ENCODE data around the gene CUBN.

GRCh38 chr10:17077346-17077781 lies 52.2 kb downstream of the CUBN start:
- no peak for TF ChIP-seq POLR2A (IDR thresholded peaks at IDR 0.05; ENCODE audit: low read depth, low read length)
- no peak for TF ChIP-seq SMC3 (IDR thresholded peaks at IDR 0.05; ENCODE audit: borderline replicate concordance, low read length)
- TF ChIP-seq TBL1XR1 (IDR thresholded peaks at IDR 0.05; ENCODE audit: low read depth, low read length): no peak
- no peak for TF ChIP-seq POLR2AphosphoS5 (IDR thresholded peaks at IDR 0.05; ENCODE audit: low read length)
- no peak for TF ChIP-seq FOXK2 (IDR thresholded peaks at IDR 0.05)
- no peak for TF ChIP-seq NFYA (IDR thresholded peaks at IDR 0.05; ENCODE audit: borderline replicate concordance, low read depth, low read length)
- TF ChIP-seq IRF5 (IDR thresholded peaks at IDR 0.05; ENCODE audit: borderline replicate concordance): no peak
- no peak for TF ChIP-seq CTCF (IDR thresholded peaks at IDR 0.05 in 2 of 3, conservative IDR thresholded peaks at IDR 0.05 in 1 of 3; ENCODE audit: control insufficient read depth in 2 of 3, extremely low read depth in 1 of 3, insufficient read depth in 1 of 3, low read depth in 3 of 3, low read length in 3 of 3)
- TF ChIP-seq POLR2AphosphoS2 (IDR thresholded peaks at IDR 0.05; ENCODE audit: low read depth, low read length): no peak
- no peak for TF ChIP-seq ZBTB11 (CRISPR knock-in tag; IDR thresholded peaks at IDR 0.05)
- TF ChIP-seq REST (IDR thresholded peaks at IDR 0.05; ENCODE audit: low read depth, low read length): no peak

Measured in GM12878 (cell line).